Erythroblast (primary cell): ENCODE measurements around the gene CFI.

Source experiments
- GATA1 ChIP-seq: IDR thresholded peaks from 2 replicates; pipeline ENCODE4 v1.6.1; 2011; ENCODE audit warnings: low read depth, mild to moderate bottlenecking, control low read depth, low read length, moderate library complexity
- POLR2A ChIP-seq: IDR thresholded peaks from 2 replicates; pipeline ENCODE4 v1.6.1; 2011; ENCODE audit warnings: mild to moderate bottlenecking, low read length

DNA sequence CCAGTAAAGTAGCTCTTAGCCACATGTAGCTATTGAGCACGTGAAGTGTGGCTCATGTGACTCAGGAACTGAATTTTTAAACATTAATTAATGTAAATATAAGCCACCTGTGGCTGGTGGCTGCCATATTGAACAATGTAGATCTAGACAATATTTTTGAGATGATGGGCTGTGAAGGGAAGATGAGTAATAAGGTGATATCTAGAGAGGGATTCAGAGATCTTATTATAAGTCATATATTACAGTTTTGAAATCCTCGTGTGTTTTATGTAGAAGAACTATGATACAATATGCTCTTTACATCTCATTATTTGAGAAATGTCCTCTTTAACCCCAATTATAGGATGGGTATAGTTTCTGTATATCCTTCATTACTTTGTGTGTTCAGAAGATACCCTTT lies 19.4 kb upstream of the CFI start:
- TF ChIP-seq POLR2A (no peak), GATA1 (no peak)
